HK-2 (cell line): ENCODE data around the gene SMYD4.
"Not testable (repeated sequence)": the region's sequence is repeated elsewhere in the genome, so short reads cannot be mapped to it uniquely, and the experiment has no call there.

Experiments
- DNase-seq: peaks from one replicate; pipeline ENCODE4 v3.0.0-alpha.2; 2018; ENCODE audit not compliant: unreplicated experiment

Gene SMYD4, protein sequence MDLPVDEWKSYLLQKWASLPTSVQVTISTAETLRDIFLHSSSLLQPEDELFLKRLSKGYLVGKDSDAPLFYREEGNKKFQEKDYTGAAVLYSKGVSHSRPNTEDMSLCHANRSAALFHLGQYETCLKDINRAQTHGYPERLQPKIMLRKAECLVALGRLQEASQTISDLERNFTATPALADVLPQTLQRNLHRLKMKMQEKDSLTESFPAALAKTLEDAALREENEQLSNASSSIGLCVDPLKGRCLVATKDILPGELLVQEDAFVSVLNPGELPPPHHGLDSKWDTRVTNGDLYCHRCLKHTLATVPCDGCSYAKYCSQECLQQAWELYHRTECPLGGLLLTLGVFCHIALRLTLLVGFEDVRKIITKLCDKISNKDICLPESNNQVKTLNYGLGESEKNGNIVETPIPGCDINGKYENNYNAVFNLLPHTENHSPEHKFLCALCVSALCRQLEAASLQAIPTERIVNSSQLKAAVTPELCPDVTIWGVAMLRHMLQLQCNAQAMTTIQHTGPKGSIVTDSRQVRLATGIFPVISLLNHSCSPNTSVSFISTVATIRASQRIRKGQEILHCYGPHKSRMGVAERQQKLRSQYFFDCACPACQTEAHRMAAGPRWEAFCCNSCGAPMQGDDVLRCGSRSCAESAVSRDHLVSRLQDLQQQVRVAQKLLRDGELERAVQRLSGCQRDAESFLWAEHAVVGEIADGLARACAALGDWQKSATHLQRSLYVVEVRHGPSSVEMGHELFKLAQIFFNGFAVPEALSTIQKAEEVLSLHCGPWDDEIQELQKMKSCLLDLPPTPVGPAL

DNA sequence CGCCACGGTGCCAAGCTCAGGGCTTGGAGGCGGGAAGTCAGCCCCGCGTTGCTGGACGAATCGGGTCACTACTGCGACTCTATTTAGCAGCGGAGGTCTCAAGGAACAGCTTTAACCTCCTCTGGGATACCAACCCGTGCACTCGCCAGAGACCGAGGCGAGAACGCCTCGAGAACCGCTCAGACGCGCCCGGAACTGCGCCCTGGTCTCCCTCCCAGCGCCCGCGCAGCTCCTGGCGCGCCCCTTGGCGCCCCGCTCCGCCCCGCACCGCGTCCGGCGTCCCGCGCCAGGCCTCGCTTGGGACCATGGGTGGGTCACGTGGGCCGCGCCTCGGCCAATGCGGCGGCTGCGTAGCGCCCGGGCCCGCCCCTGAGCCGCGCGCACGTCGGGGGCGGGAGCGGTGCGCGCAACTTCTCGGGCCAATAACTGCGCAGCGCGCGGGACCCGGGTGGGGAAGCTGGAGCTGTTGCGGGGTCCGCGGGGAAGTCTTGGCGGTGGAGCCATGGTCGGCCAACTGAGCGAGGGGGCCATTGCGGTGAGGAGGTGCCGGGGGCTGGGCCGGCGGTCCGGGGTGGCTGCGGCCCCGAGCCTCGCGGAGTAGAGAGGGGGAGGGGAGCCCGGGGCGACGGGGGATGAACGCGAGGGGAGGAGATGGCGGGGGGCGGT, at the start of gene SMYD4, which contains the start of gene RPA1:
Gene SMYD4 (minus strand): TSS at position 311 of the 666 bp plus-strand sequence. CDS start 1,908 bp downstream, outside the sequence.
Gene RPA1 (plus strand): TSS at position 414 of the 666 bp plus-strand sequence. CDS start 89 bp downstream, at position 503.
- DNase-seq: peak; percentile 89

- DNase-seq: no peak
These were observed 48.9 kb upstream of the SMYD4 start for GRCh38 chr17:1878419-1879121.

DNA sequence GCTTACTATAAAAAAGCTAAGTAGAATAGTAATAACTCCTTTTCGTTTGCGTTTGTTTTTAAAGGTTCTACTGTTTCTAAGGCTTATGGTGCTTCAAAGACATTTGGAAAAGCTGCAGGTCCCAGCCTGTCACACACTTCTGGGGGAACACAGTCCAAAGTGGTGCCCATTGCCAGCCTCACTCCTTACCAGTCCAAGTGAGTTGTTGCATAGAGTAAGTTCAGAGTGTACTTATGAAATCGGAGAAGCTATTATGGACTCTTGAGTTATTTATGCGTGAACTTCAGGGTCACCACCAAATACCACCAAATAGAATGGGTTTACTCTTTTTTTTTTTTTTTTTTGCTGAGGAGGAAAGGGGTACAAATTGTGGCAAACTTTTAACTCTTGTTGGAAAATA, 45.9 kb upstream of the SMYD4 start:
- DNase-seq: no peak

- DNase-seq: no peak
These were observed 43.7 kb upstream of the SMYD4 start for GRCh38 chr17:1873418-1873817.

- no peak for DNase-seq
These were observed 43.3 kb upstream of the SMYD4 start for GRCh38 chr17:1872976-1873375.

DNA sequence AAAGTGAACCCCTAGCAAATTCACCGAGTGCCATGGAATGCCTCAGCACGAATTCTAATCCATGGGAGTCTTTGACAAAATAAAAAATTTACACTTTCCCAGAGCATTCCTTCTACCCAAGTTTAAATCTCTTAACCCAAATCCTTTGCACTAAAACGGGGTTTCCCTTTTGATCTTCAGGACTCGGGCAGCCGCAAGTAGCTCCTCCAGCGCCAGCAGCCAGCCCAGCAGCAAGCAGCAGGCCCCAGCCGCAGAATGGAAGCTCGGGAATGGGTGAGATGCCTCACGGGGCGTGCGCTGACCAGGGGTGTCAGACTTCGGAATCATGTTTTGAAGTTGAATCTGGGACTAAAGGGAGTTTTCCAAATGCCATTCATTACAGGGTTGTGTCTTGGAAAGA, 42.6 kb upstream of the SMYD4 start:
- no peak for DNase-seq

DNA sequence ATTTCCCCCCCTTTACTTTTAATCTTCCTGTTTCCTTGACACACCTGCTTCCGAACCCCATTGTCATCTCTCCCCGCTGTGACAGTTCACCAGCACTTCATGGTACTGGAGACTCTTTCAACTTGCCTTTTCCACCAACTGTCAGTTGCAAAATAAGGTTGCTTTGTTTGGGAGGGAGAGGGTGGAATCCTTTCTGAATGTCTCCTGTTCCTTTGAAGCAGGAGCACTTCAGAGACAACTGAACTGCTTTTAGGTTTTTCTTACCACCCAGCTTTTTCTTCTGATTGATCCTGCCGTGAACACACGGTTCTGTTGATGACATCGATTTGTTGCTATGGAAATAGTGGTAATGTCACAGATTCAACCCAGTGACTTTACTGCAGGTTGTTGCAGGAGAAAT, 42.1 kb upstream of the SMYD4 start:
- no peak for DNase-seq

DNA sequence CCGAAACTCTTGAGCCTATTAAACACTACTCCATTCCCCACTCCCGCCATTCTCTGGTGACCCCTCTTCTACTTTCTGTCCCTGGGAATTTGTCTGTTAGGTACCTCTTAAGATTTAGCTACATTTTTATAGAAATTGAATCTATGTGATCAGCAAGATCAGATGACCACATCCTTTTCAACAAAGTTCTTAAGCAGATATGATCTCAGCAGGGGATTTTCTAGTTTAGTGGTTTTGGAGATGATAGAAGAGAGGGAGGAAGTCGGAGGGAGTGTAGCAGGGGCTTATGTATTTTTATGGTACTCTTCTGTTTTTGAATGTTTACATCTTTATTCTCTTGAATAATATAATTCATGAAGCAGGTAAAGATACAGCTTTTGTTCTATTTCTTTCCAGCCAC, 40.9 kb upstream of the SMYD4 start:
- no peak for DNase-seq

DNA sequence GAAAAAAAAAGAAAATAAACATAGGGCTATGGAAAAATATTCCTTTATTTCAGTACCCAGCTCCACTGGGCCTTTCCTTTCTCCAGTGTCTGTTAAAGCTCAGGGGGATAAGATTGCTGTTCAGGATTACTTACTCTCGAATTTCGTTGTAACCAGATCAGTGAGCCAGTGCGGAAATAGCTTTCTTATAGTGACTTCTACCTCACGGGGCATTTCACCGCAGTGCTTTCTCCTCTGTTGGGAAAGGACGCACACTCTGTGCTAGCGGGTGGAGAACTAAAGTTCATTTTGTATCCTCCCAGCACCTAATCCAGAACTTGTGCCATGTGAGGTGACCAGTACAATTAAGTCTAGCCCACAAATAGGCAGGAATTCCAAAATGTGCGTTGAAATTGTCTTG, 38.4 kb upstream of the SMYD4 start:
- DNase-seq: no peak

DNA sequence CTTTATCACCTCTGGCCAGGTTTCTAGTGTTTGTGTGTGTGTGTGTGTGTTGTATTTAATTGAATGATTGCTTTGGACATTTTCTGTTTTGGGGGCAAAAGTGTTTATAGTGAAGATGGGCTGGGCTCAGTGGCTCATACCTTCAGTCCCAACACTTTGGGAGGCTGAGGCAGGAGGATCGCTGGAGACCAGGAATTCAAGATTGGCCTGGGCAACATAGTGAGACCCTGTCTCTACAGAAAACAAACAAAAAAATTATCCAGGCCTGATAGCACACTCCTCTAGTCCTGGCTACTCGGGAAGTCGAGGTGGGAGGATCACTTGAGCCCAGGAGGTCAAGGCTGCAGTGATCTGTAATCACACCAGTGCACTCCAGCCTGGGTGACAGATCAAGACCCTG, 37.6 kb upstream of the SMYD4 start:
- no peak for DNase-seq

DNA sequence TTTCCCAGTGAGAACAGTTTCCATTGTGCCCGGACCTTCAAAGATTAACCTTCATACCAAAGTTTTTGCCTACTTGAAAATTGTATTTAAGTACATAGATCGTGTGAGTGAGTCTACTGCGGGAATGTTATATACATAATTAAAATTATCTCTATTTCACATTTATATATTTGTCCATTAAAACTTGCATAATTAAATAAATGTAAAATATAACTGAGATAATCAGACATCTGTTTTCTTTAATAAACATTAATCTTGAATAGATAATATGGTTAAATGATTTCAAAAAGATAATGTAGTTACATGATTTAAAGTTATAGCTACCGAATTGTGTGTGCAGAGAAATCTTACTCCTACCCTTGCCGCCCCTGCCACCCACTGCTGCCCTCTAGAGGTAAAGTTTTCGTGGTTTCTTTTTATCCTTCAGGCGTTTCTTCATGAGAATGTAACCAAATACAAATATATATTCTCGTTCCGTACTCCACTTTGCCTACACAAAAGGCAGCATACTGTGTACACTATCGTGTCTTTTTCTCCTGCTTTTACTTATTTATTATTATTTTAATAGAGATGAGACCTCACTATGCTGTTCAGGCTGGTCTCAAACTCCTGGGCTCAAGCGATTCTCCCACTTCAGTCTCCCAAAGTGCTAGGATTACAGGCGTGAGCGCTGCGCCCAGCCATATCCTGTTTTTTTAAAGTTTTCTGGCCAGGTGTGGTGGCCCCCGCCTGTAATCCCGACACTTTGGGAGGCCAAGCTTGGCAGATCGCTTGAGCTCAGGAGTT, 35.7 kb upstream of the SMYD4 start:
- peak; percentile 23 for DNase-seq

GRCh38 chr17:1861391-1862010, 31.8 kb upstream of the SMYD4 start:
- DNase-seq: no peak

- no peak for DNase-seq
These were observed 31.3 kb upstream of the SMYD4 start for GRCh38 chr17:1860978-1861377.

GRCh38 chr17:1856462-1856861, 26.8 kb upstream of the SMYD4 start:
- not testable (repeated sequence) for DNase-seq

DNA sequence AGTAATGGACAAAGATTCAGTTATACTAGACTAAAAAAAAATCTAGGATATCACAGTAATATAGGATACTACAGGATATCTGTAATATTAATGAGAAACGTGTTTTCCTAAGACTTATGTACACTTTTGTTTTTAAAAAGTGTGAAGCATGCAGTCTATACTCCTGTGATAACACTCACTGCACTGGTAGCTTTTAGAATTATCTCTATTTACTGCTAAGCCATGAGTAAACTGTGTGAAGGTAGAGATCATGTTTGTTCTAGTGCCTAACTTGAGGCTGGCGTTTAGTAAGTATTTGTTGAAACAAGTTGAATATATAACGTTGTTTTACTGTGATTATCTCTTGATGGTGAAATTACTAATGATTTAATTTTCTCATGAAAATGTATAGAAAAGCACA, 24.0 kb upstream of the SMYD4 start:
- DNase-seq: no peak

DNA sequence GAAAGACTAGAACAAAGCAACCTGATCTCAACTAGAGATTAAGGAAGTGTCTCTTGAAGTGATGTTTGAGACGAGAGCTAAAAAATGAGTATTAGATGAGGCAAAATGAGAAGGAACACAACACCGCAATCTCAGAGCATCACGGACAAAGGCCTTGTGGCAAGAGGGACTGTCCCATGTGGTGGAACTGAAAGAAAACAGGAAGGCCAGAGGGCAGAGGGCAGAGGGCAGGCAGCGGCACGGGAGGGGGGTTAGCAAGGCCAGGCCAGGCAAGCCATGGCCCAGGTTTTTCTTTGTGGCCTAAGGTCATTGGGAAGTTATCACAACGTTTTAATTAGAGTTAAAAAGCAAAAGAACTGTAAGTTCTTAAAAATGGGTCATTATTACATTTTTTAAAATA, 22.6 kb upstream of the SMYD4 start:
- no peak for DNase-seq

GRCh38 chr17:1847191-1847590, 17.5 kb upstream of the SMYD4 start:
- no peak for DNase-seq

DNA sequence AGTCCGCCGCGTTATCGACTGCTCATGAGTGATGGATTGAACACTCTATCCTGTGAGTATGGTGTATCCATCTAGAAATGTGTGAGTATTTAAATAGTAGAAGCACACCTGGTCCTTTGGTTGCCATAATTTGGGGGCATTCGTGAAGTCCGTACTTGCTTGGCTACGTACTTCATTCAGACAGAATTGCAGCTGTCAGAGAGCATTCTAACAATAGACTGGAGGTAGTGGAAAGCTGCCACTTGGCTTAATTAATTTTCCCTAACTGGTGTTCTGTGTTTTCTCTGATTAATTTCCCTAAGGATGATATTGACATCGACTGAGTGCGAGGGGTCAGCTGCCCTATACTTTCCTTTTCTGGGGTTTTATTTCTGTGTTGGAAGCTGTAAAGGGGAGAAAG, 14.2 kb upstream of the SMYD4 start:
- no peak for DNase-seq

DNA sequence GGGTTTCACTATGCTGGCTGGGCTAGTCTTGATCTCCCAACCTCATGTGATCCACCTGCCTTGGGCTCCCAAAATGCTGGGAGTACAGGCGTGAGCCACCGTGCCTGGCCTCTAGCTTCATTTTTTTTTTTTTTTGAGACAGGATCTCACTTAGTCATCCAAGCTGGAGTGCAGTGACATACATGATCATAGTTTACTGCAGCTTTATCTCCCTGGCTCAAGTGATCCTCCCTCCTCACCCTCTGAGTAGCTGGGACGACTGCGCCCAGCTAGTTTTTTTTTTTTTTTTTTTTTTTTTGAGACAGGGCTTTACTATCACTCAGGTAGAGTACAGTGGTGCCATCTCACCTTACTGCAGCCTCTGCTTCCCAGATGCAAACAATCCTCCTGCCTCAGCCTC, 9.8 kb upstream of the SMYD4 start:
- no peak for DNase-seq

DNA sequence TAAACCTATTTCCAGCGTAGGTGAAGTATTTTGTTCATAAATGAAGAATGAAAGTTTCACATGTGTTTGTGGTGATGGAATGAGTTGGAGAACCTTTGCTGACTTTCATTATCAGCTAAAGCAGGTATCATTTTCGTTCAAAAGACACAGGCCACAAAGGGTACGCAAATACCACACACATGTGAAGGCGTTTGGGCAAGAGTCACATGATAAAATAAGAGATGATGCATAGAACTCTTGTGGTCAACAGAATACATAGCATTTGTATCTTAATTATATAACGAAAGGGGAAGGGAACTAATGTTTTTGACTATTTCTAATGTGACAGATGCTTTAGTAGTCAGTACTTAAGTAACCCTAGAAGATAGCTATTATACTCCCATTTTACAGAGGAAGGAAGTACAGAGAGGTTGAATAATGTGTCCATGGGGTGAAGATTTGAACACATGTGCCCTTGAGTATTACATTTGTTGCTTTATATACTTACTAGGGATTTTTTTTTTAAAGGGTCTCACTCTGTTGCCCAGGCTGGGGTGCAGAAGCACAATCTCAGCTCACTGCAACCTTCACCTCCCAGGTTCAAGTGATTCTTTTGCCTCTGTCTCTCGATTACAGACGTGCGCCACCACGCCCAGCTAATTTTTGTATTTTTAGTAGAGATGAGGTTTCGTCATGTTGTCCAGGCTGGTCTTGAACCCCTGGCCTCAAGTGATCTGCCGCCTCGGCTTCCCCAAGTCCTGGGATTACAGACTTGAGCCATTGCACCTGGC, 4.9 kb upstream of the SMYD4 start:
- DNase-seq: no peak
